Neuronal stem cell (in vitro differentiated cells): ENCODE results near the gene CHI3L1. TPM values are rescaled to one million over a fixed set of nuclear protein-coding genes. Genes with fewer than 3 reads are reported as not detected.
"Not testable (repeated sequence)": the region's sequence is repeated elsewhere in the genome, so short reads cannot be mapped to it uniquely, and the experiment has no call there.

Experiments
- DNase-seq: peaks from one replicate; pipeline ENCODE4 v3.0.0-alpha.2; 2013; ENCODE audit warnings: low spot score
- H2AFZ ChIP-seq: one replicate; pipeline ENCODE4 v1.6.1; 2013; ENCODE audit warnings: mild to moderate bottlenecking, low read length, inconsistent platforms
- H2AK5ac ChIP-seq: 2 replicates; pipeline ENCODE4 v1.6.1; 2013; ENCODE audit warnings: low read depth, mild to moderate bottlenecking, inconsistent platforms, low read length, moderate library complexity, mixed read lengths
- H2BK120ac ChIP-seq: 2 replicates; pipeline ENCODE4 v1.6.1; 2013; ENCODE audit warnings: low read depth, mild to moderate bottlenecking, inconsistent platforms, low read length, moderate library complexity, mixed read lengths
- H2BK12ac ChIP-seq: one replicate; pipeline ENCODE4 v1.6.1; 2013; ENCODE audit warnings: low read length, inconsistent platforms
- H2BK15ac ChIP-seq: 2 replicates; pipeline ENCODE4 v1.6.1; 2013; ENCODE audit warnings: mild to moderate bottlenecking, low read length, inconsistent platforms, mixed read lengths
- H2BK5ac ChIP-seq: one replicate; pipeline ENCODE4 v1.6.1; 2013; ENCODE audit warnings: inconsistent platforms, mild to moderate bottlenecking, low read length, moderate library complexity
- H3K14ac ChIP-seq: one replicate; pipeline ENCODE4 v1.6.1; 2013; ENCODE audit warnings: low read length, inconsistent platforms
- H3K18ac ChIP-seq: 2 replicates; pipeline ENCODE4 v1.6.1; 2013; ENCODE audit warnings: low read length, inconsistent platforms
- H3K23ac ChIP-seq: 2 replicates; pipeline ENCODE4 v1.6.1; 2013; ENCODE audit warnings: low read depth, mild to moderate bottlenecking, mixed read lengths, low read length, inconsistent platforms; ENCODE audit not compliant: poor library complexity
- H3K27ac ChIP-seq: replicated peaks from 3 replicates; pipeline ENCODE4 v1.5.1; 2013; ENCODE audit warnings: low read length, inconsistent platforms
- H3K27me3 ChIP-seq, 3 experiments: 2 replicates each; pipeline ENCODE4 v1.6.1; 2013; ENCODE audit warnings: low read length in 3 of 3, mild to moderate bottlenecking in 2 of 3, inconsistent platforms in 1 of 3, low read depth in 1 of 3, mixed read lengths in 1 of 3, moderate library complexity in 1 of 3; ENCODE audit not compliant: control insufficient read depth in 3 of 3, insufficient read depth in 3 of 3
- H3K36me3 ChIP-seq, 2 donors: replicated peaks in 1 of 2; 2 replicates each; pipeline ENCODE4 v1.6.1; 2013; ENCODE audit warnings: low read length in 2 of 2; ENCODE audit not compliant: control insufficient read depth in 2 of 2, insufficient read depth in 2 of 2
- H3K4ac ChIP-seq: 2 replicates; pipeline ENCODE4 v1.6.1; 2013; ENCODE audit warnings: inconsistent platforms, mild to moderate bottlenecking, low read length, moderate library complexity
- H3K4me1 ChIP-seq, 2 donors: 1 replicate in 1 of 2; 2 replicates in 1 of 2; pipeline ENCODE4 v1.6.1; 2013; ENCODE audit warnings: low read length in 2 of 2, low read depth in 1 of 2; ENCODE audit not compliant: control insufficient read depth in 2 of 2, insufficient read depth in 1 of 2
- H3K4me2 ChIP-seq: one replicate; pipeline ENCODE4 v1.6.1; 2013; ENCODE audit warnings: mild to moderate bottlenecking, low read length, inconsistent platforms; ENCODE audit not compliant: insufficient read depth, poor library complexity, severe bottlenecking
- H3K4me3 ChIP-seq, 2 donors: 2 replicates each; pipeline ENCODE4 v1.5.1; 2013; ENCODE audit warnings: low read length in 2 of 2, mild to moderate bottlenecking in 2 of 2, inconsistent platforms in 1 of 2, moderate library complexity in 1 of 2
- H3K79me1 ChIP-seq: one replicate; pipeline ENCODE4 v1.6.1; 2013; ENCODE audit warnings: low read depth, mild to moderate bottlenecking, inconsistent platforms, low read length, moderate library complexity
- H3K9ac ChIP-seq: one replicate; pipeline ENCODE4 v1.6.1; 2013; ENCODE audit warnings: mild to moderate bottlenecking, low read depth, low read length, inconsistent platforms; ENCODE audit not compliant: poor library complexity
- H3K9me3 ChIP-seq, 2 donors: replicated peaks in 1 of 2; 2 replicates each; pipeline versions ENCODE3 to v1.6.1; 2013; ENCODE audit warnings: low read length in 2 of 2, mild to moderate bottlenecking in 2 of 2, inconsistent platforms in 1 of 2, low read depth in 1 of 2, mixed read lengths in 1 of 2, moderate library complexity in 1 of 2; ENCODE audit not compliant: control insufficient read depth in 2 of 2, insufficient read depth in 1 of 2
- H4K8ac ChIP-seq: one replicate; pipeline ENCODE4 v1.6.1; 2013; ENCODE audit warnings: low read depth, mild to moderate bottlenecking, inconsistent platforms, low read length, moderate library complexity
- H4K91ac ChIP-seq: one replicate; pipeline ENCODE4 v1.6.1; 2013; ENCODE audit warnings: low read length, low read depth, mild to moderate bottlenecking, inconsistent platforms; ENCODE audit not compliant: poor library complexity
- WGBS, 2 donors: extraction: QIAGEN DNeasy Blood & Tissue Kit; methylation state at CpG; one replicate each; pipeline ENCODE4 v1.1.7; 2013; ENCODE audit warnings: missing lambda C conversion rate in 2 of 2, mixed read lengths in 1 of 2; ENCODE audit not compliant: insufficient read length in 2 of 2, insufficient replicate concordance in 1 of 2; ENCODE audit errors: extremely low coverage in 2 of 2; 5-methylcytosine and 5-hydroxymethylcytosine counted together
- polyA plus RNA-seq, 2 experiments: library from polyadenylated mRNA; stranded (reverse); fragments of 200-250 nt; gene quantifications; one replicate each; pipeline ENCODE4 v1.2.3, GENCODE V29; 2013

The CHI3L1 gene
- polyA plus RNA-seq (2013, experiment 1 of 2), result 0.24 TPM
- polyA plus RNA-seq (2013, experiment 2 of 2), result 0.21 TPM

GRCh38 chr1:203186446-203187303, at the start of gene CHI3L1:
Gene CHI3L1 (minus strand): TSS chr1:203186704. CDS start chr1:203186623, 81 bp downstream.
- Histone ChIP-seq H2BK5ac (no peak within 1 kb of the TSS), H2BK15ac (peak within 1 kb of the TSS; percentile 2), H3K27me3 (peaks cover 0 to 3% (median 0%) of the 10 kb centered on the region in 3 experiments), H2AK5ac (peak within 1 kb of the TSS; percentile 9), H3K23ac (no peak within 1 kb of the TSS), H3K18ac (peak within 1 kb of the TSS; percentile 84), H4K8ac (no peak within 1 kb of the TSS), H3K4me1 (peaks cover 22 to 24% of the 10 kb centered on the region in 2 donors), H2BK12ac (no peak within 1 kb of the TSS), H4K91ac (no peak within 1 kb of the TSS), H2AFZ (peak within 1 kb of the TSS; percentile 84), H2BK120ac (peak within 1 kb of the TSS; percentile 26), H3K4ac (peak within 1 kb of the TSS; percentile 56), H3K9ac (no peak within 1 kb of the TSS), H3K4me3 (no peak within 1 kb of the TSS), H3K4me2 (no peak within 1 kb of the TSS), H3K36me3 (no peaks in the 10 kb centered on the region), H3K79me1 (no peaks in the 10 kb centered on the region), H3K14ac (no peak within 1 kb of the TSS), H3K9me3 (no peaks in the 10 kb centered on the region), H3K27ac (no peak within 1 kb of the TSS)
- no peak for DNase-seq
- WGBS, 2 donors, result no CpG with 5 or more reads among the region's 14 CpGs

GRCh38 chr1:203234901-203235300, 48.4 kb upstream of the CHI3L1 start:
- H3K9me3 ChIP-seq, H3K79me1 ChIP-seq, H3K4me3 ChIP-seq, DNase-seq, H3K36me3 ChIP-seq, H2BK12ac ChIP-seq, H2BK5ac ChIP-seq, H3K14ac ChIP-seq, H4K91ac ChIP-seq, H3K4ac ChIP-seq, H2BK120ac ChIP-seq, H3K4me1 ChIP-seq, H3K27me3 ChIP-seq, H3K9ac ChIP-seq, H3K18ac ChIP-seq, H3K23ac ChIP-seq, H2AK5ac ChIP-seq, H2BK15ac ChIP-seq, H3K27ac ChIP-seq, H3K4me2 ChIP-seq, H4K8ac ChIP-seq, H2AFZ ChIP-seq: not testable (repeated sequence)
- WGBS, 2 donors, result no CpG with 5 or more reads among the region's 7 CpGs

GRCh38 chr1:203229471-203230135, 43.1 kb upstream of the CHI3L1 start, which contains the start of gene CHIT1:
Gene CHIT1 (minus strand): TSS chr1:203229673. CDS start chr1:203229636, 37 bp downstream.
- peaks cover 0 to 41% (median 0%) of the 10 kb centered on the region in 3 experiments for H3K27me3 ChIP-seq
- no peaks in the 10 kb centered on the region for H3K4me1 ChIP-seq
- no peak within 1 kb of the TSS for H3K23ac ChIP-seq
- no peak within 1 kb of the TSS for H3K9ac ChIP-seq
- H2AFZ ChIP-seq, result no peak within 1 kb of the TSS
- H3K14ac ChIP-seq, result no peak within 1 kb of the TSS
- no peak within 1 kb of the TSS for H2BK120ac ChIP-seq
- no peak within 1 kb of the TSS for H4K91ac ChIP-seq
- no peak within 1 kb of the TSS for H3K4me3 ChIP-seq
- H2BK5ac ChIP-seq, result no peak within 1 kb of the TSS
- H4K8ac ChIP-seq, result no peak within 1 kb of the TSS
- no peak within 1 kb of the TSS for H2AK5ac ChIP-seq
- H3K18ac ChIP-seq, result no peak within 1 kb of the TSS
- H3K9me3 ChIP-seq, result no peaks in the 10 kb centered on the region
- no peak within 1 kb of the TSS for H2BK12ac ChIP-seq
- no CpG with 5 or more reads among the region's 7 CpGs for WGBS, 2 donors
- no peak within 1 kb of the TSS for H3K4me2 ChIP-seq
- no peaks in the 10 kb centered on the region for H3K36me3 ChIP-seq
- no peak within 1 kb of the TSS for H3K4ac ChIP-seq
- H2BK15ac ChIP-seq, result no peak within 1 kb of the TSS
- no peaks in the 10 kb centered on the region for H3K79me1 ChIP-seq
- no peak within 1 kb of the TSS for H3K27ac ChIP-seq
- DNase-seq, result no peak

- WGBS, 2 donors, result no CpG with 5 or more reads among the region's 4 CpGs
- H3K23ac ChIP-seq, result no peak overlapping the region
Observed at GRCh38 chr1:203228670-203229069, 42.2 kb upstream of the CHI3L1 start.

More at GRCh38 chr1:203228670-203229069, 42.2 kb upstream of the CHI3L1 start:
- Histone ChIP-seq H3K27ac (no peak overlapping the region), H3K4me3 (no peak overlapping the region), H3K14ac (no peak overlapping the region), H3K4ac (no peak overlapping the region), H3K79me1 (no peaks in the 10 kb centered on the region), H2AFZ (no peak overlapping the region), H2BK5ac (no peak overlapping the region), H3K9me3 (no peaks in the 10 kb centered on the region), H2BK15ac (no peak overlapping the region), H3K36me3 (no peaks in the 10 kb centered on the region), H2BK12ac (no peak overlapping the region), H3K4me2 (no peak overlapping the region), H2BK120ac (no peak overlapping the region), H4K8ac (no peak overlapping the region), H4K91ac (no peak overlapping the region), H3K4me1 (no peaks in the 10 kb centered on the region), H3K9ac (no peak overlapping the region), H2AK5ac (no peak overlapping the region), H3K18ac (no peak overlapping the region), H3K27me3 (peaks cover 0 to 50% (median 0%) of the 10 kb centered on the region in 3 experiments)
- DNase-seq, result no peak
